Measurements from ENCODE around the gene TBK1.

DNA sequence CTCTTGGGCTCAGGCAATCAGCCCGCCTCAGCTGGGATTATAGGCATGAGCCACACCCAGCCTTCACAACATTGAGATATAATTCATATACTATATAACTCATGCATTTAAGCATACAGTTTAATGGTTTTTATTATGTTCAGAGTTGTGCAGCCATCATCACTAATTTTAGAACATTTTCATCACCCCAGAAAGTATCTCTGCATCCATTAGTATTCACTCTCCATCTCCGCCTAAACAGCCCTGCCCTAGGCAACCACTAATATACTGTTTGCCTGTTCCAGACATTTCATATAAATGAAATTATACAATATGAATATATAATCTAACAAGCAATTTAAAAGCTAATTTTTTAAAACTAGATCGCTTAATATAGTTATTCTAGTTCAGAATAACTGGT lies 34.7 kb downstream of the TBK1 start:
- no peak for TF ChIP-seq POLR2AphosphoS5 (IDR thresholded peaks at IDR 0.05)
- TF ChIP-seq POLR2A (IDR thresholded peaks at IDR 0.05), result no peak
- TF ChIP-seq CTCF (IDR thresholded peaks at IDR 0.05), result no peak
- TF ChIP-seq EP300 (IDR thresholded peaks at IDR 0.05), result no peak
